Measurements from ENCODE around the gene ADPRH.

GRCh38 chr3:119590706-119591105 is 11.4 kb downstream of the ADPRH start:
- TF ChIP-seq POLR2A (IDR thresholded peaks at IDR 0.05) (no peak), POLR2AphosphoS5 (IDR thresholded peaks at IDR 0.05) (no peak), EP300 (IDR thresholded peaks at IDR 0.05) (no peak)
- TF ChIP-seq, protein P1, sequence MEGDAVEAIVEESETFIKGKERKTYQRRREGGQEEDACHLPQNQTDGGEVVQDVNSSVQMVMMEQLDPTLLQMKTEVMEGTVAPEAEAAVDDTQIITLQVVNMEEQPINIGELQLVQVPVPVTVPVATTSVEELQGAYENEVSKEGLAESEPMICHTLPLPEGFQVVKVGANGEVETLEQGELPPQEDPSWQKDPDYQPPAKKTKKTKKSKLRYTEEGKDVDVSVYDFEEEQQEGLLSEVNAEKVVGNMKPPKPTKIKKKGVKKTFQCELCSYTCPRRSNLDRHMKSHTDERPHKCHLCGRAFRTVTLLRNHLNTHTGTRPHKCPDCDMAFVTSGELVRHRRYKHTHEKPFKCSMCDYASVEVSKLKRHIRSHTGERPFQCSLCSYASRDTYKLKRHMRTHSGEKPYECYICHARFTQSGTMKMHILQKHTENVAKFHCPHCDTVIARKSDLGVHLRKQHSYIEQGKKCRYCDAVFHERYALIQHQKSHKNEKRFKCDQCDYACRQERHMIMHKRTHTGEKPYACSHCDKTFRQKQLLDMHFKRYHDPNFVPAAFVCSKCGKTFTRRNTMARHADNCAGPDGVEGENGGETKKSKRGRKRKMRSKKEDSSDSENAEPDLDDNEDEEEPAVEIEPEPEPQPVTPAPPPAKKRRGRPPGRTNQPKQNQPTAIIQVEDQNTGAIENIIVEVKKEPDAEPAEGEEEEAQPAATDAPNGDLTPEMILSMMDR (IDR thresholded peaks at IDR 0.05), result no peak
